Activated CD4-positive, alpha-beta T cell treated with anti-CD3 and anti-CD28 coated beads, Interleukin-2, Interleukin-4, amounts not matched to agents 100 ng/mL and 50 ng/mL, durations not matched to agents 16 hours and 8 hours (primary cell): ENCODE data around the gene CACNA2D3.

ENCODE experiments used
- DNase-seq: peaks from one replicate; pipeline ENCODE4 v3.0.0-alpha.2; 2020; ENCODE audit warnings: low spot score

The CACNA2D3 gene

DNA sequence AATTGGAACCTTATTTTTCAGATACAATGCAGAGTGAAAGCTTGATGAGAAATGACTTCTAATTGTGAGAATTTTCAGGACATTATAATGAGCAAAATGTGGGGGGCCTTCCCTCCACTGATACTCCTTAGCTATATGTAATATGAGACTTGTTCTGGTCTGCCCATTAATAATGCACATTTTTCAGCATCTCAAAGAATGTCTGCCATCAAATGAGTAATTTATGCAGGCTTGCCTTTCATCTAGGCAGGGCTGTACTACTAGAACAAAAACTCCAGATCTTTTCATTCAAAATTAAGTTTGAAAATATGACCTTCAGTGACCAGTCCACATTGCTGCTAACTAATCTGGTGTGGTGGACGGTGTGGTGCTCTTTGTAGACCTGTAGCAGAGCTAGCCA is 678.1 kb downstream of the CACNA2D3 start:
- no peak for DNase-seq

DNA sequence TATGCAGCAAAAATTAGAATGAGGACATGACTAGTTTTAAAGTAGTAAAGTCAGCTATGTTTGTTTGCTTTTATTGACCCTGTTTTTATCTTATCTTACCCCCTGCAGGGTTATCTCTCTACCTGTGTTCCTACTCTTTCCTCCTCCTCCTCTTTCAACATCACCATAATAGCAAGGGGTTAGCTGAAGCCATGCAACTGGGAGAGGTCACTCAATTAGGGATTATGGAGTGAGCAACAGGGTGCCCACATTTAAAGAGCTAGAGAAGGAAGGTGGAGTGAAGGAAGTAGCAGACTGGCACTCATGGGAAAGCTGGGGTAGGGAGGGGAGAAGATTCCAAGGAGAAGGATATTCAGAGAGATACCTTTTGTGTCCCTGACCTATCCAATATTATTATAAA is 679.6 kb downstream of the CACNA2D3 start:
- no peak for DNase-seq

DNA sequence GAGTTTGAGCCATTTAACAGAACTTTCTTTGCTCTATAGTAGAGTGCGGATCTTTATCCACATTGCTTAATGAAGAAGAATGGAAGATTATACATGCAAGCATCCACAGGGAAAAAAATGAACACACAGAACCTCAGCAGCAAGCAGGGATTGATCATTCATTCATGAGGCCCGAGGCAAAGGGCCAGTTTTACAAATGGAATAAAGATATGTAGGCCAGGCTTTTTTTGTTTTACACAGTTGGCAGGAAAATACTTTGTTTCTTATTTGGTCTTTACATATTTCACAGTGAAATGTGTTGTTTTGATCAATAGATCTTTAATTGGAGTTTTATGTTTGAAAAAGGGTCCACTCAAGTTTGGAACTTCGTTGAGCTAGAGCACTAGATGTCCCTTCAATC is 688.0 kb downstream of the CACNA2D3 start:
- no peak for DNase-seq

DNA sequence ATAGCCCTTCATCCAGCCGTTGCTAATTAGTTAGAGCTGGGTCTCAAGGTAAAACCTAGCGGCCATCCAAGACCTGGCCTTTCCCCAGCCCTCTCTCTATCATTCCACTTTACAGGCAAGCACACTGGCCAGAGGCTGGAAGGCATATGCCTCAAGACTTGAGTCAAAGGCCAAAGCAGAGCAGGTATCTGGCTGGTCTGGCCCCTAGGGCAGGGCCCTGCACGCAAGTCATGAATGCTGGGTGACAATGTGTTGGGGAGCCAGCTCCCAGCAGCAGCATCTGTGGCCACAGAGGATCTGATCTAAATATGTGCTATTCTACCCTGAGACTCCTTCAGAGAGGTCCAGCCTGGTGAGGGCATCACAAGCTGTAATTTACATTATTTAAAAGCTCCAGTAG is 691.9 kb downstream of the CACNA2D3 start:
- no peak for DNase-seq

DNA sequence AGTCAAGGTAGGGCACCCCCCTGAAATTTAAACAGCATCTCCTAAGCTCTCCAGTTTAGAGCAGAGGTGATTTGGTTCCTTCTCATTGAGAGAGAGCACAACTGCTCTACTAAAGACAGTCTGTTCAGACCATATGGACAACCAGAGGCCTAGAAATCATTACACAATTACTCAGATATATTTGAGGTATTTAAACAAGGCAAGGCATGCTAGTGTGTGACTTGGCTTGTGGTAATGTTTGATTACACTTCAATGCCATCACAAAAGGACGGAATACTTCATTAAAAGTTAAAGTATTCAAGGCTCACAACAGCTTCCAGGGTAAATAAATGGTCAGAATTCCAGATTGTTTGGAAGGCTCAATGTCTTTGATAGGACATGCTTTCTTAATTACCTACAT is 695.3 kb downstream of the CACNA2D3 start:
- no peak for DNase-seq

DNA sequence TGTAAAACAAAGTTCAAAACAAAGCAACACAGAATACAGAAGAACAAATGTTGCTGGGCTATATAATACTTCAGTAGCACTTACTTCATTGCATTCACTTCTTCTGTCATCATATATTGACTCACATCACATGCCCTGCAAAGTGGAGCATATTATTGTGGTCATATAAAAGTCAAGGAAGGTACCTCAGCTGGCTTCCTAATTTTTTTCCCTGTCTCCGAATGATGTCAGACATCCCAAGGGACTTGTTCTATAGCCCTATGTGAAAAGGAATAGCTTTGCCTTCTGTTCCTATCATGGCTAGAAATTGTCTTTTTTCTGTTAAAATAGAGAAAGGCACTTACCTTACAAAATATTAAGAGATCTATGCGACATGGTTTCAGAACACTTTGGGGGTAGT is 696.1 kb downstream of the CACNA2D3 start:
- DNase-seq: no peak

DNA sequence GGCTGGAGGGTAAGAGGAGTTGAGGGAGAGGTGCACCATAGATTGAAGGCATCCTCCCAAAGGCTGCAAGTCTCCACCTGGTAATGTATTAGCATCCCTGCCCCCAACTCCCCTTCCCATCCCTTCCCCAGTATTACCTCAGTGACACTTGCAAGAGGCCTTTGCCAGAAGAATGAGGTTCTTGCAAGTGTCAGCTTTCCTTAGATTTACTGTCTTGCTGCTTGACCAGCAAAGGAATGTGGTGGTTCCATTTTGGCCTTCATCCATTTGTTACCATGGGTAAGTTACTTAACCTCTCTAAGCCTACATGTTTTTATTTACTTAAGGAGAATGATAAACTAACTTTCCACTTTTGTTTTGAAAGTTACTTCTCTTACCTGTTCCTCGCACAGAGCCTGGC is 696.6 kb downstream of the CACNA2D3 start:
- DNase-seq: no peak

DNA sequence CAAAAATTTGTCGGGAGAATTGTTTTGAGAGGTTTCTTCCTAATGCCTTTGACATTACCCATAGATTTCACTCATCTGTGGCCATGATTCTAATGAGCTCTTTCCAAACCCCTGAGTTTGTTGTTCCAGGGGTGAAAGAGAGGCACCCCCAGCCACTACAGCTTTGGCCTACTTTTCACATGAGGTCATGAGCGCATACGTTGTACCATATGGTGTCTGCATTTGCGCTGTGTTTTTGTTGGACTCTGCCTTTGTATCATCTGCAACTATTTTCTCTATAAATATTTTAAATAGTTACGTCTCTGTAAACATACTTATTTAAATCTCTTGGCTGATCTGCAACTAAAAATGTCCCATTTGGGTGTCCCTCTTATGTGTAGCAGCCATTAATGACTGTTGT is 697.6 kb downstream of the CACNA2D3 start:
- DNase-seq: no peak

DNA sequence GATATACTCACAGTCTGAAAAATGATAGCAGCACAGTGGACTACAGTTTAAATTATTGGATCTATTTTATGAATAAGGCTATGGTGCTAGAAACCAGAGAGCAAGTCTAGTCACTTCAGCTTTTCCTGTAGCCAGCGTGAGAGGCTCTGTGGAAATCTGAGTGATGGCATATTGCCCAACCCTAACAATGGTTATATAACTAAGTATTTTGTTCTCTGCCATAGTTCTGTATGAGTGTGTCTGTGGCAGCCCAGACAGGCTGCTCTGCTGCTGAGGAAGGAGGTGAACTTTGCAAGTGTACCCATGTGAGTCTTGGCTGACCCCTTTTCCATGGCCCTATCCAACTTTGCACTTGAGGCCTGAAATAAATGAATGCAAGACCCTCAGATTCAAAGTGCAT is 699.9 kb downstream of the CACNA2D3 start:
- no peak for DNase-seq

DNA sequence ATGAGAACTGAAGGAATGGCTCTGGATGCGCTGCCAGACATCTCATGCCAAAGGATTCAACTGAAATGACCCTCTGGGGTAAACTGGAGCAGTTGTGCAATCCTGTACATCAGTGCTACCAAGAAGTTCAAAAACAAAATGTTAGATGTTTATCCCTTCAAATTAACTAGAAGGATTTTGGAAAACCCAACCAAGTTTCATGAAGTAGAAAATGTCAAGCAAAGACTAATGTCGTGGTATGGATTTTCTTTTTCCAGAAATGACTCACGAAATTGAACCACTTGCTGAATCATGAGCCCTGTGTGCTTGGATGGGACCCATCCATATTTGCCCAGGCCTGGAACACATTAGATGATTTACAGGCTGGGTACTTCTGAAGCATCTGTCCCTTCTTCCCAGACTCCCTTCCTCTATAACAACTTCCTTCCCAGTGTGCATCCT is 703.9 kb downstream of the CACNA2D3 start:
- no peak for DNase-seq

DNA sequence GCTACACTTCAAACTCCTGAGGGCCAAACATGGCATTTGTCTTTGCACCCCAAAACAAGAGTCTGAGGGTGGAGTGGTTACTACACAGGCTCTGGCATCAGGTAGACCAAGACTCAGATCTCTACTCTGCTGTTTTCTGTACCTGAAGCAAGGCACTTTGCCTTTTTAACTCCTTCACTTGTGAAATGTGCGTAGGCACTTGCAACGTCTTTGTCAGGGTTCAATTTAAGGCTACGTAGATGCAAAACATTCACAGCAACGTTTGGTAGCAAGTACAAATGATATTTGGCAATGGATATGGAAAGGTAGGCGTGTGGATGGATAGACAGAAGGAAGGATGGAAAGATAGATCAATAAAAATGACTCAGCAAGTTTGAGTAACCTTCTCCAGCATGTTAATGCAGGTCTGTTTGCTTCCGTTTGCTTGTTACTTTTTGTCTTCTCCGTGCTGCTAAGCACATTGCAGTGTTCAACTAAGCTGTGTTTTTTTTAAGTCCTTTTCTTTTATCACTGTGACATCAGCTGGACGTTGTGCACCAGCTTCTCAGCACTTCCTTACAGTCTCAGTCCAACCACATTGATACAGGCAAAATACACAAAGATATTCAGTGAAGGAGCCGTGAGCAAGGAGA is 704.8 kb downstream of the CACNA2D3 start:
- DNase-seq: no peak

DNA sequence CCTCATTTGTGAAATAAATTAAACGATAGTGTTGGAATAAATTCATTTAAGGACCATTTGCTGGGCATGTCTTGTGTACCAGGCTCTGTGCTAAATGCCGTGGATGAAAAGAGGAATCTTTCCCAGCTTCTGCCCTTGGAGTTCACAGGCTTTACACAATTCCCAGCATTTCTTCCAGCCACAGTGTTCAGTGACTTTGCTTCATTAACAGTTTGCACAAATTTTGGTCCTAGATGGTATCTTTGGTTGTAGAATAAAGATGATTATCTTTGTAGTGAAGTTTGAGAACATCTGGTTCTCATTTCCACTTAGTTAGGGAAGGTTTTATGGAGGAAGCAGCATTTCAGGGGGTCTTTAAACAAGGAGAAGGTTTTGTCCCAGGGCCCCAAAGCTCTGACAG is 705.4 kb downstream of the CACNA2D3 start:
- DNase-seq: no peak

DNA sequence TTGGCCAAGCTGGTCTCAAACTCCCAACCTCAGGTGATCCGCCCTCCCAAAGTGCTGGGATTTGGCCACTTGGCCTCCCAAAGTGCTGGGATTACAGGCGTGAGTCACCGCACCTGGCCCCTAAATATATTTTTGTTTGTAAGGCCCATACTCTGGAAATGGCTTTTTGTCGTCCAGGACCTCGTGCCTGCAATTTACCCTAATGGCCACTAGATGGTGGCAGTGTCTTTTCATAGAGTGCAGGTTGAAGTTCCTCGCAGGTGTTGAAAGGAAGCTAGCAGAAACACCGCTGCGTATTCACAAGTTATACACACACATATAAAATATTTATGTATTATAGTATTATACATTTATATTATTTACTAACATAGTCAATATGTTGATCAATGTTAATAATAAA is 708.3 kb downstream of the CACNA2D3 start:
- peak; percentile 42 for DNase-seq

DNA sequence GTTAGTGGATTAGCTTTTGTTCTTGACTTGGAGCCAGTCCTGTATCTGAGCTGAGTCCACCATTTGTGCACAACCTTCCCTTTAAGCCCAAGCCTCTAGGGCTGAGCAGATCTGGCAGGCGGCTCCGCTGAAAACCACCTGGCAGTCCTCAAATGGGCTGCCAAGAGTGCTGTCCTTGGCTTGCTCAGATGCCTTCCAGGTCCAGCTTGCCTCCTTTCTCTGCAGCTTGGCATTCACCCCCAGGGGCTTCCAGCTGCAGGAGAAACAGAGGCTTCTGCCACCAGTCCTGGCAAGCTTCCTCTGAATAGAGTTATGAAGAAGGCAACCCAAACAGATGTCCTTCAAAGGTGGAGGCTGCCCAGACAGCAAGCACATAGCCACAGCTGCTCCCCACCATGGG is 708.8 kb downstream of the CACNA2D3 start:
- no peak for DNase-seq

DNA sequence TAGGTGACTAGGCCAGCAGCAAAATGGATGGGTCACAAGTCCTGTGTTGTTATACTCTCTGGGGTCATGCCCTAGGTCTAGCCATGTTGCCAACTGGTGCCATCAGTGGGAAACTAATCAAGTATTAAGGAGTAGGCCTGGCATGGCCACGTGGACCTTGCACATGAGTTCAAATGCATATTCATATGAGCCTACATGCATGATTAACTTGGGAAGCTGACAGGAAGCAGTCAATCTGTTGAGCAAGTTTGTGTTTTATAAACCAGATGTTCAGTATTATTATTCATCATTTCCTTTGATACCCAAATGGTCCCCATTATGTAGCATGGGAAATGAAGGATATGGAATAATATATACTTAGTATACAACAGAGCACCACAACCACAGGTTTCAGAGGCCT is 710.5 kb downstream of the CACNA2D3 start:
- no peak for DNase-seq

DNA sequence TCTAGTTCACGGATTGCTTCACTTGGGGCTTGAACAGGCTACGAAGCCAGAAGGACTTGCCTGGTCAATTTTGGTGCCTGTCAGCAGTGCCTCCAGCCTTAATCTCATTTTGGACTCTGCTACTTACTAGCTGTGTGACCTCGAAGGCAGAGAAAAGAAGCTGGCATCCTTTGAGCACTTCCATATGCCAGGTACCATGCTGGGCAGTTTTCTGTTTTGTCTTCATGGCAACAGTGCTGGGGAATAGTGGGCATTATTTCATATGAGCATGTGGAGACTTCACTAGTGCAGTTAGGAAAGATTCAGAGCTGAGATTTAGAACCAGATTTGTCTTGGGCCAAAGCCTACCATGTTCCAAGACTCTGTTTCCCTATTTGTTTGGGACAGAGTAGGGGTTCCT is 713.3 kb downstream of the CACNA2D3 start:
- DNase-seq: no peak

DNA sequence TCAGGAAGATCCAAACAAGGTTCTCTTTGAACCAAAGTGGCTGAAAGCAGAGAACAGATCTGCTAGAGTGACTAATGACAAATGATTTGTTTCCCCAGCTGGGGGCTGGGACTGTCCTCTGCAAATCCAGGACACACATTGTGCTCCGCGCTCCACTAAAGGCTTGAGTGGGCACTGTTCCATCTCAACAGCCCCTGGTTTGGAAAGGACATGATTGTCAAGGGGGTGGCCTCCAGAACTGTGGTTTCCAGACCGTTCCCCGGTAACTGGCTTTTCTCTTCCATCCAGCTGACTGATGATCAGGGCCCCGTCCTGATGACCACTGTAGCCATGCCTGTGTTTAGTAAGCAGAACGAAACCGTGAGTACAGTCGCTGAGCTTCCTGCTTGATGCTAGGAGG is 714.5 kb downstream of the CACNA2D3 start:
- no peak for DNase-seq

DNA sequence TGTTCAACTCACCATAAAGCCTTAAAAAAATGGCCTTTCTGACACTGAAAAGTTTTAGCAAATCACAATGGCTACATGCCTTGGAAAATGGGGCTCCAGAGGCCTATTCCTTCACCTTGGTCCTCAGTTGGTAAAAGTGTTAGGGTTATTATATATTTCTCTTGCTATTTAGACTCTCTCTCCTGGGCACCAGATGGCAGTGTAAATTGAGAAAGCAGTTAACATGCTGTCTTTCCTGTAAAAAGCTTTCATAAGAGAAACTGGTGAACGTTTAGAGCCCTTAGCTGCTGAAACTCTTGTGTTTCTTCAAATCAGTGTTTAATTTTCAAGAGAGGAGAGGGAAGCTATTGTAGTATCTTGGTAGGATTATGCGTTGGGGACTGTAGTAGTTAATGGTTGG is 715.6 kb downstream of the CACNA2D3 start:
- no peak for DNase-seq

DNA sequence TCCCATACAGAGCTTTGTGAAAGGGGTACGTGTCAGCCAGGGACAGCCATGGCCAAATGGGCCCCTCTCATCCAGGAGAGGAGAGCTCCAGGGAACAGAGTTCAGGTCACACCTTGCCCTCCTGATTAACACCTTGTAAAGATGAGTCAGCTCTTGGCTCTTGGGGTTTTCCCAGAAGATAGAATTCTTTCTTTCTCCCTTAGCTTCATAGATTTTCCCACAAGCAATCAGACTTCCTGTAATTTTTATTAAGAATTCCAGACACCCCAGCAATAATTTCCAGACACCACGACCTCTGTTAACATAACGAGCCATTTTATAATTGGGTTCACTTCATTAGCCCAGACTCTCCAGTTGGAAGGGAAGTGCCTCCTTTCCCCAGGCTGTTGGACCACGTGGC is 719.1 kb downstream of the CACNA2D3 start:
- no peak for DNase-seq

DNA sequence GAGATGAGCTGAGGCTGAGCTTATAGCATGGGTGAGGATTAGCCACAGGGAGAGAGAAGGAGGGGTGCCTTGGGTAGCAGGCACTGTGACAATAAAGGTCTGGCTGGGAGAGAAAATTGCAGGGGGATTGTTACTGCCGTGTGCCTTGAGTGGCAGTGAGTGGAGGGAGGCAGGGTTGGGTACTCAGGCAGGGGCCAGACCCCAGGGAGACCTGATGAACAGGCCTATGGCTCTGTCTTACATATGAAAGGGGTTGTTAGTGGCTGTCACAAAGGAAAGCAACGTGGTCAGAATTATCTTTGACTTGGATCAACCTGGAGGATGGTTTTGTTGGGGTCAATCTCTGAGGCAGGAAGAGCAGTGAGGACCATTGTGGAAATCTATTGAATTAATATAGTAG is 721.0 kb downstream of the CACNA2D3 start:
- no peak for DNase-seq

DNA sequence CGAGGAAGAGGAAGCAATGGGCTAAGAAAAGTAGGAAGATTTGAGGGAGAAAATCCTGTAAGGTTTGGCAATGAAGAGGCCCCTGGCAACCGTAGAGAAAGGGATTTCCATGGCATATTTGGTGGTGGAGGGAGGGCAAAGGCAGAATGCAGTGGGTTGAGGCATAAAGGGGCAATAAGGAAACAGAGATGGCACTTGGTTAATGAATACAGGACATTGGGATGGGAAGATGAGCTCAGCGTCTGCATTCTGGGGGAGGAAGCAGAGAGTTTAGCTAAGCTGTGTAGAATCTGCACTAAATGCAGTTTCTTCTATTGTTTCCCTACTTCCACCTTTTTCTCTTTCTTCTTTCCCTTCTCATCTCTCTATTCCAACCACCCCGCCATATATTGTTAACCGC is 721.9 kb downstream of the CACNA2D3 start:
- no peak for DNase-seq

DNA sequence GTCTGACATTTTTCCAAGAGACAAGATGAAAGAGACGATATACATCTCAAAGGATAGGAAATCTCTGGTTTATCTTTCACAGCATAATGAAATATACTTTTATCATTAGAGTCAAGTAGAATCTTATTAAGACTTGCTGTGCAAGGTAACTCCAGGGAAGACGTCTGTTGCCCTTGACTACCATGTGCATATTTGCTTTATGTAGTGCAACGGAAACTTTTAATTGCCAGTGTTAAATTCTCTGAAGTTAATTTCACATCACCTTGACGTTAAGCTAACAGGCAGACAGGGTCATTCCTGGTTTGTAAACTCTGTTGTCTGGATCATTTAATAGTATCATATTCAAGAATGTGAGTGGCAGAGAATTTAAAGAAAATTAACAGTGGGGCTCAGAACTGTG is 722.7 kb downstream of the CACNA2D3 start:
- no peak for DNase-seq

DNA sequence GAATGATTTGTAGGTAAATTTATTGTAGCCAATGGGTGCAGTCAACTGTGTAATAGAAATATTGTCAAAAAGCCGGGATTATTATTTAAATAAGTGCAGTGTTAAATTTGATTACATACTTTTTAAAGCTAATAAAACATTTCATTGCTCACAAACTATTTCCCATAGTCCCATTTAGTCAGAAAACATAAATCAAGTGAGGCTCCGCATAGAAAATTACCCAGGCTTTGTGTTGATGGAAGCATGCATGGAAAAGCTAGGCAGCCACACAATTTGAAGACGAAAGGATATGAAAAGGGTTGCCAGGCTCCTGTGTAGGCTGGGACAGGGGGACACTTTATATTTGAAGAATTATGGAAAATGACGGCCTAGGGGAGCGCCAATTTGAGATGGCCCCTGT is 723.2 kb downstream of the CACNA2D3 start:
- DNase-seq: no peak

DNA sequence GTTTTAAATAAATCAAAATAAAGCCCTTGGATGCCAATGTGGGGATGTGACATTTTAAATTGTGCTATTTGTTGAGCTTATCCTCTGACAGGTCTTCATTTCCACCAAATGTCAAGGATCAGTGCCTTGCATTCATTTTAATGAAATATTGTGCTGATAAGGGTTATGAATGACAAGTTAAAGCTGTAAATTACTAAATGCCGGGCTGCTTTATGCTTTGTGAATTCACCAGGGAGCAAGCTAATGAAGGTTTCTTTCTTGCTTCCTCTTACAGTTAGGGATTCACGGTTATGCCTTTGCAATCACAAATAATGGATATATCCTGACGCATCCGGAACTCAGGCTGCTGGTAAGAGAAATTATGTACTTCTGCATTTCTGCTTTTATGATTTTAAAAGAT is 723.8 kb downstream of the CACNA2D3 start:
- DNase-seq: no peak

DNA sequence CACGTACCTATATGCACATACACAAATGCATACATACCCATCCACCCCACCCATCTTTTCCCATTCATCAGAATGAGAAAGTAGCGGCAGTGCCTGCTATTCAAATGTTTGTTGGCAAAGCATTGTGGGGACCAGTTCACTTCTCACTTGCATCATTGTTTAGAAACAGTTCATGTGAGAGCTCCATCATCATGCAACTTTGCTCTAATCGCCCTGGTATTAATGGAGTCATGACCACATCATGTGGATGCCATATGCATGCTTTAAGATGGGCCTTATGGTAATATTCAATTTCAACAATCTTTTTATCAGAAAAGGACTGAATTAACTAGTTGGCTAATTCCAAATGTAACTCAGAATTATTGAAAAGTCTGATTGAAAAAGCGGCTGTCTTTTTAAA is 725.0 kb downstream of the CACNA2D3 start:
- DNase-seq: no peak
